Activated CD8-positive, alpha-beta T cell treated with anti-CD3 and anti-CD28 coated beads, Interleukin-2, amount 10 ng/mL, durations not matched to agents 7 days and 5 days (primary cell): ENCODE results near the gene TTLL7. TPM values are rescaled to one million over a fixed set of nuclear protein-coding genes. Genes with fewer than 3 reads are reported as not detected.
"Not testable (repeated sequence)": the region's sequence is repeated elsewhere in the genome, so short reads cannot be mapped to it uniquely, and the experiment has no call there.

Source experiments
- ATAC-seq: fragments of 150-1000 bp; cut with Tn5 transposase; one replicate; pipeline ENCODE4 v1.10.0; 2021; ENCODE audit warnings: moderate library complexity
- CTCF ChIA-PET: fragments of 350-600 bp; sonication (Branson Sonifier 250); formaldehyde crosslinking; loops from one replicate; lab custom pipeline; 2021; ENCODE audit warnings: antibody characterized with exemption; lab: Charles Lee
- POLR2A ChIA-PET: fragments of 350-600 bp; sonication (Branson Sonifier 250); formaldehyde crosslinking; loops from one replicate; lab custom pipeline; 2021; ENCODE audit warnings: antibody characterized with exemption; lab: Charles Lee
- DNase-seq: peaks from one replicate; pipeline ENCODE4 v3.0.0-alpha.2; 2020
- H3K27ac Mint-ChIP-seq: one replicate; pipeline ENCODE4 v1.8.0; 2021; ENCODE audit warnings: mild to moderate bottlenecking, mixed read lengths
- H3K27me3 Mint-ChIP-seq: one replicate; pipeline ENCODE4 v1.8.0; 2021; ENCODE audit warnings: low read depth, mixed read lengths
- H3K36me3 Mint-ChIP-seq: one replicate; pipeline ENCODE4 v1.8.0; 2021; ENCODE audit warnings: low read depth, mixed read lengths
- H3K4me1 Mint-ChIP-seq: one replicate; pipeline ENCODE4 v1.8.0; 2021; ENCODE audit warnings: low read depth, mixed read lengths
- H3K4me3 Mint-ChIP-seq: one replicate; pipeline ENCODE4 v1.8.0; 2021; ENCODE audit warnings: mild to moderate bottlenecking, mixed read lengths
- H3K9me3 Mint-ChIP-seq: one replicate; pipeline ENCODE4 v1.8.0; 2022; ENCODE audit warnings: mixed read lengths; ENCODE audit not compliant: insufficient read depth
- total RNA-seq, 2 experiments: library from RNA; stranded (reverse); gene quantifications; one replicate each; pipeline ENCODE4 v1.2.3, GENCODE V29; 2021

Gene TTLL7
- total RNA-seq, 2 experiments from 2014 or later, result 1.1 to 2.1 TPM

GRCh38 chr1:83928396-83928795, 70.5 kb downstream of the TTLL7 start:
- Mint-ChIP-seq H3K27me3 (peaks cover 13% of the 10 kb centered on the region), H3K36me3 (no peaks in the 10 kb centered on the region), H3K9me3 (no peaks in the 10 kb centered on the region), H3K4me1 (no peaks in the 10 kb centered on the region), H3K27ac (no peak overlapping the region), H3K4me3 (no peak overlapping the region)
- POLR2A ChIA-PET, result no interaction called here
- ATAC-seq, result no peak
- CTCF ChIA-PET, result no interaction called here
- no peak for DNase-seq

- H3K27ac Mint-ChIP-seq, result no peak overlapping the region
- H3K9me3 Mint-ChIP-seq, result no peaks in the 10 kb centered on the region
- H3K27me3 Mint-ChIP-seq, result peaks cover 13% of the 10 kb centered on the region
- ChIA-PET POLR2A (no interaction called here), CTCF (no interaction called here)
- H3K4me3 Mint-ChIP-seq, result no peak overlapping the region
- DNase-seq, result no peak
- no peaks in the 10 kb centered on the region for H3K4me1 Mint-ChIP-seq
- ATAC-seq, result no peak
- no peaks in the 10 kb centered on the region for H3K36me3 Mint-ChIP-seq
Measured at GRCh38 chr1:83927701-83928100, 71.2 kb downstream of the TTLL7 start.

- DNase-seq (no peak), ATAC-seq (no peak)
- H3K36me3 Mint-ChIP-seq, result no peaks in the 10 kb centered on the region
- CTCF ChIA-PET, result no interaction called here
- no peaks in the 10 kb centered on the region for H3K9me3 Mint-ChIP-seq
- H3K27me3 Mint-ChIP-seq, result peaks cover 13% of the 10 kb centered on the region
- no peaks in the 10 kb centered on the region for H3K4me1 Mint-ChIP-seq
- no peak overlapping the region for H3K4me3 Mint-ChIP-seq
- no peak overlapping the region for H3K27ac Mint-ChIP-seq
- POLR2A ChIA-PET, result no interaction called here
Measured at GRCh38 chr1:83927061-83927460, 71.9 kb downstream of the TTLL7 start.

- POLR2A ChIA-PET, result no interaction called here
- no peak overlapping the region for H3K27ac Mint-ChIP-seq
- no peak overlapping the region for H3K4me3 Mint-ChIP-seq
- CTCF ChIA-PET, result no interaction called here
- no peaks in the 10 kb centered on the region for H3K9me3 Mint-ChIP-seq
- H3K4me1 Mint-ChIP-seq, result no peaks in the 10 kb centered on the region
- DNase-seq, result no peak
- H3K36me3 Mint-ChIP-seq, result no peaks in the 10 kb centered on the region
- no peak for ATAC-seq
- H3K27me3 Mint-ChIP-seq, result peaks cover 7% of the 10 kb centered on the region
Measured at GRCh38 chr1:83923553-83923952, 75.4 kb downstream of the TTLL7 start.

GRCh38 chr1:83922431-83922830, 76.5 kb downstream of the TTLL7 start:
- no peak for DNase-seq

GRCh38 chr1:83920320-83920719, 78.6 kb downstream of the TTLL7 start:
- Mint-ChIP-seq H3K4me1 (no peaks in the 10 kb centered on the region), H3K27me3 (peaks cover 4% of the 10 kb centered on the region), H3K36me3 (no peaks in the 10 kb centered on the region), H3K9me3 (no peaks in the 10 kb centered on the region), H3K27ac (no peak overlapping the region), H3K4me3 (no peak overlapping the region)
- POLR2A ChIA-PET, result no interaction called here
- DNase-seq (no peak), ATAC-seq (no peak)
- CTCF ChIA-PET, result no interaction called here

More at GRCh38 chr1:83922431-83922830, 76.5 kb downstream of the TTLL7 start:
- Mint-ChIP-seq H3K4me1 (no peaks in the 10 kb centered on the region), H3K27me3 (peaks cover 7% of the 10 kb centered on the region), H3K9me3 (no peaks in the 10 kb centered on the region), H3K27ac (no peak overlapping the region), H3K36me3 (no peaks in the 10 kb centered on the region), H3K4me3 (no peak overlapping the region)
- no peak for ATAC-seq
- POLR2A ChIA-PET, result no interaction called here
- CTCF ChIA-PET, result interaction anchor here (1.1 kb wide), 1 partner anchor 10 kb away, joined by 3 read pairs; no protein-coding TSS in a partner anchor

- CTCF ChIA-PET, result interaction anchor here (1.4 kb wide), 1 partner anchor 14 kb away, joined by 4 read pairs; no protein-coding TSS in a partner anchor
- no peak for DNase-seq
Measured at GRCh38 chr1:83919872-83920271, 79.1 kb downstream of the TTLL7 start.

GRCh38 chr1:83918688-83919285, 80.1 kb downstream of the TTLL7 start:
- H3K36me3 Mint-ChIP-seq, result no peaks in the 10 kb centered on the region
- DNase-seq (no peak), ATAC-seq (no peak)
- peaks cover 8% of the 10 kb centered on the region for H3K27me3 Mint-ChIP-seq
- CTCF ChIA-PET, result interaction anchor here (1.4 to 1.5 kb wide), 3 partner anchors 13 to 14 kb away, joined by 4 to 5 read pairs (median 4); no protein-coding TSS in a partner anchor
- H3K4me3 Mint-ChIP-seq, result no peak overlapping the region
- POLR2A ChIA-PET, result no interaction called here
- no peaks in the 10 kb centered on the region for H3K9me3 Mint-ChIP-seq
- no peaks in the 10 kb centered on the region for H3K4me1 Mint-ChIP-seq
- no peak overlapping the region for H3K27ac Mint-ChIP-seq

More at GRCh38 chr1:83919872-83920271, 79.1 kb downstream of the TTLL7 start:
- ATAC-seq, result no peak
- H3K9me3 Mint-ChIP-seq, result no peaks in the 10 kb centered on the region
- H3K27ac Mint-ChIP-seq, result no peak overlapping the region
- POLR2A ChIA-PET, result interaction anchor here (0.7 kb wide), 1 partner anchor 123 kb away, joined by 3 read pairs; no protein-coding TSS in a partner anchor
- no peak overlapping the region for H3K4me3 Mint-ChIP-seq
- no peaks in the 10 kb centered on the region for H3K36me3 Mint-ChIP-seq
- H3K4me1 Mint-ChIP-seq, result no peaks in the 10 kb centered on the region
- H3K27me3 Mint-ChIP-seq, result peaks cover 4% of the 10 kb centered on the region

- Mint-ChIP-seq H3K9me3 (no peaks in the 10 kb centered on the region), H3K36me3 (no peaks in the 10 kb centered on the region), H3K4me1 (no peaks in the 10 kb centered on the region), H3K4me3 (no peak overlapping the region), H3K27me3 (peaks cover 8% of the 10 kb centered on the region), H3K27ac (no peak overlapping the region)
- DNase-seq (no peak), ATAC-seq (no peak)
- POLR2A ChIA-PET, result no interaction called here
- CTCF ChIA-PET, result interaction anchor here (1.4 to 1.5 kb wide), 2 partner anchors 14 to 15 kb away, joined by 4 to 5 read pairs; no protein-coding TSS in a partner anchor
Measured at GRCh38 chr1:83917959-83918358, 81.0 kb downstream of the TTLL7 start.

GRCh38 chr1:83916094-83916493, 82.8 kb downstream of the TTLL7 start:
- H3K27me3 Mint-ChIP-seq, result peaks cover 11% of the 10 kb centered on the region
- H3K4me3 Mint-ChIP-seq, DNase-seq, POLR2A ChIA-PET, H3K36me3 Mint-ChIP-seq, H3K9me3 Mint-ChIP-seq, H3K4me1 Mint-ChIP-seq, ATAC-seq, H3K27ac Mint-ChIP-seq, CTCF ChIA-PET: not testable (repeated sequence)

- ChIA-PET CTCF (no interaction called here), POLR2A (no interaction called here)
- Mint-ChIP-seq H3K4me1 (no peaks in the 10 kb centered on the region), H3K36me3 (no peaks in the 10 kb centered on the region), H3K27ac (no peak overlapping the region), H3K4me3 (no peak overlapping the region), H3K9me3 (no peaks in the 10 kb centered on the region), H3K27me3 (peaks cover 19% of the 10 kb centered on the region)
- ATAC-seq (no peak), DNase-seq (no peak)
Measured at GRCh38 chr1:83912876-83913275, 86.1 kb downstream of the TTLL7 start.

- no peak overlapping the region for H3K4me3 Mint-ChIP-seq
- no peak for ATAC-seq
- CTCF ChIA-PET, result no interaction called here
Measured at GRCh38 chr1:83910461-83910860, 88.5 kb downstream of the TTLL7 start.

More at GRCh38 chr1:83910461-83910860, 88.5 kb downstream of the TTLL7 start:
- DNase-seq, result no peak
- Mint-ChIP-seq H3K27me3 (peaks cover 28% of the 10 kb centered on the region), H3K9me3 (no peaks in the 10 kb centered on the region), H3K27ac (no peak overlapping the region), H3K4me1 (no peaks in the 10 kb centered on the region), H3K36me3 (no peaks in the 10 kb centered on the region)
- POLR2A ChIA-PET, result no interaction called here
